ENCODE data around the gene CTXND2.

CTXND2 gene

GRCh38 chr1:150931773-150932172 lies 44.8 kb downstream of the CTXND2 start:
- Histone ChIP-seq H2AFZ (ENCODE audit: low read depth) (no peak overlapping the region), H3K4me2 (no peak overlapping the region), H3K36me3 (ENCODE audit: insufficient read depth) (peaks cover 30% of the 10 kb centered on the region; the same call in 1 of the 2 replicates), H3K4me1 (ENCODE audit: low read depth, poor library complexity, severe bottlenecking) (peaks cover 9% of the 10 kb centered on the region), H3K27ac (no peak overlapping the region), H3K4me3 (IDR thresholded peaks at IDR 0.05; ENCODE audit: insufficient read depth, low read depth, low read length) (peak overlapping the region; percentile 13), H3K27me3 (ENCODE audit: insufficient read depth, low read depth) (no peaks in the 10 kb centered on the region), H3K9ac (no peak overlapping the region), H3K79me2 (ENCODE audit: insufficient read depth, low read depth) (peaks cover 12% of the 10 kb centered on the region; the same call in 1 of the 2 replicates), H4K20me1 (ENCODE audit: insufficient read depth) (no peaks in the 10 kb centered on the region)
- TF ChIP-seq, protein P1, sequence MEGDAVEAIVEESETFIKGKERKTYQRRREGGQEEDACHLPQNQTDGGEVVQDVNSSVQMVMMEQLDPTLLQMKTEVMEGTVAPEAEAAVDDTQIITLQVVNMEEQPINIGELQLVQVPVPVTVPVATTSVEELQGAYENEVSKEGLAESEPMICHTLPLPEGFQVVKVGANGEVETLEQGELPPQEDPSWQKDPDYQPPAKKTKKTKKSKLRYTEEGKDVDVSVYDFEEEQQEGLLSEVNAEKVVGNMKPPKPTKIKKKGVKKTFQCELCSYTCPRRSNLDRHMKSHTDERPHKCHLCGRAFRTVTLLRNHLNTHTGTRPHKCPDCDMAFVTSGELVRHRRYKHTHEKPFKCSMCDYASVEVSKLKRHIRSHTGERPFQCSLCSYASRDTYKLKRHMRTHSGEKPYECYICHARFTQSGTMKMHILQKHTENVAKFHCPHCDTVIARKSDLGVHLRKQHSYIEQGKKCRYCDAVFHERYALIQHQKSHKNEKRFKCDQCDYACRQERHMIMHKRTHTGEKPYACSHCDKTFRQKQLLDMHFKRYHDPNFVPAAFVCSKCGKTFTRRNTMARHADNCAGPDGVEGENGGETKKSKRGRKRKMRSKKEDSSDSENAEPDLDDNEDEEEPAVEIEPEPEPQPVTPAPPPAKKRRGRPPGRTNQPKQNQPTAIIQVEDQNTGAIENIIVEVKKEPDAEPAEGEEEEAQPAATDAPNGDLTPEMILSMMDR (conservative IDR thresholded peaks at IDR 0.05; ENCODE audit: low read depth, low read length) = no peak

GRCh38 chr1:150944856-150945255 lies 57.9 kb downstream of the CTXND2 start:
- H3K4me2 ChIP-seq = no peak overlapping the region
- no peaks in the 10 kb centered on the region for H3K27me3 ChIP-seq (ENCODE audit: insufficient read depth, low read depth)

GRCh38 chr1:150954708-150955107 lies 67.8 kb downstream of the CTXND2 start:
- no peak overlapping the region for H3K27ac ChIP-seq
- no peak overlapping the region for H3K4me3 ChIP-seq (IDR thresholded peaks at IDR 0.05; ENCODE audit: insufficient read depth, low read depth, low read length)
- no peaks in the 10 kb centered on the region for H3K4me1 ChIP-seq (ENCODE audit: low read depth, poor library complexity, severe bottlenecking)
- no peak overlapping the region for H3K4me2 ChIP-seq
- no peak overlapping the region for H3K9ac ChIP-seq
- H3K79me2 ChIP-seq (ENCODE audit: insufficient read depth, low read depth) = no peaks in the 10 kb centered on the region
- H4K20me1 ChIP-seq (ENCODE audit: insufficient read depth) = no peaks in the 10 kb centered on the region
- TF ChIP-seq, protein P1 (conservative IDR thresholded peaks at IDR 0.05; ENCODE audit: low read depth, low read length) = no peak
- no peaks in the 10 kb centered on the region for H3K27me3 ChIP-seq (ENCODE audit: insufficient read depth, low read depth)
- H2AFZ ChIP-seq (ENCODE audit: low read depth) = no peak overlapping the region
- H3K36me3 ChIP-seq (ENCODE audit: insufficient read depth) = peaks cover 14% of the 10 kb centered on the region; the same call in 1 of the 2 replicates

More at GRCh38 chr1:150944856-150945255, 57.9 kb downstream of the CTXND2 start:
- Histone ChIP-seq H3K27ac (no peak overlapping the region), H3K9ac (no peak overlapping the region), H3K79me2 (ENCODE audit: insufficient read depth, low read depth) (no peaks in the 10 kb centered on the region), H2AFZ (ENCODE audit: low read depth) (no peak overlapping the region), H3K4me1 (ENCODE audit: low read depth, poor library complexity, severe bottlenecking) (no peaks in the 10 kb centered on the region), H3K4me3 (IDR thresholded peaks at IDR 0.05; ENCODE audit: insufficient read depth, low read depth, low read length) (no peak overlapping the region), H3K36me3 (ENCODE audit: insufficient read depth) (peaks cover 41% of the 10 kb centered on the region; the same call in 1 of the 2 replicates), H4K20me1 (ENCODE audit: insufficient read depth) (no peaks in the 10 kb centered on the region)
- TF ChIP-seq, protein P1 (conservative IDR thresholded peaks at IDR 0.05; ENCODE audit: low read depth, low read length) = no peak

GRCh38 chr1:150955280-150955679 lies 68.3 kb downstream of the CTXND2 start:
- Histone ChIP-seq H2AFZ (ENCODE audit: low read depth) (no peak overlapping the region), H4K20me1 (ENCODE audit: insufficient read depth) (no peaks in the 10 kb centered on the region), H3K4me1 (ENCODE audit: low read depth, poor library complexity, severe bottlenecking) (no peaks in the 10 kb centered on the region), H3K4me2 (no peak overlapping the region), H3K4me3 (IDR thresholded peaks at IDR 0.05; ENCODE audit: insufficient read depth, low read depth, low read length) (no peak overlapping the region), H3K27me3 (ENCODE audit: insufficient read depth, low read depth) (no peaks in the 10 kb centered on the region), H3K27ac (no peak overlapping the region; the same call in 1 of the 2 replicates), H3K36me3 (ENCODE audit: insufficient read depth) (peaks cover 14% of the 10 kb centered on the region; the same call in 1 of the 2 replicates), H3K9ac (no peak overlapping the region), H3K79me2 (ENCODE audit: insufficient read depth, low read depth) (no peaks in the 10 kb centered on the region)
- TF ChIP-seq, protein P1 (conservative IDR thresholded peaks at IDR 0.05; ENCODE audit: low read depth, low read length) = no peak
